LoVo (cell line): ENCODE data around the gene CCDC28B.
A peak's percentile ranks its signal among the peaks of the same experiment; 100 is the strongest.

Experiments
- DNase-seq: peaks from one replicate; pipeline ENCODE4 v3.0.0-alpha.2; 2016; ENCODE audit warnings: low spot score

The CCDC28B gene

GRCh38 chr1:32223683-32224082 is 23.3 kb downstream of the CCDC28B start:
- DNase-seq, result no peak

GRCh38 chr1:32224285-32224684 is 23.9 kb downstream of the CCDC28B start:
- DNase-seq, result no peak

- no peak for DNase-seq
Observed at GRCh38 chr1:32228771-32229170, 28.4 kb downstream of the CCDC28B start.

- DNase-seq, result no peak
Observed at GRCh38 chr1:32231843-32232432, 31.5 kb downstream of the CCDC28B start.

- DNase-seq, result no peak
Observed at GRCh38 chr1:32232558-32233304, 32.3 kb downstream of the CCDC28B start.

- no peak for DNase-seq
Observed at GRCh38 chr1:32234792-32235191, 34.4 kb downstream of the CCDC28B start.

GRCh38 chr1:32239337-32239736 is 38.9 kb downstream of the CCDC28B start:
- no peak for DNase-seq

GRCh38 chr1:32239790-32240139 is 39.4 kb downstream of the CCDC28B start:
- DNase-seq, result no peak

GRCh38 chr1:32240140-32240951 is 40.0 kb downstream of the CCDC28B start:
- peak; percentile 57 for DNase-seq

- DNase-seq, result no peak
Observed at GRCh38 chr1:32241001-32241763, 40.8 kb downstream of the CCDC28B start.

- no peak for DNase-seq
Observed at GRCh38 chr1:32242341-32242851, 42.0 kb downstream of the CCDC28B start.

- no peak for DNase-seq
Observed at GRCh38 chr1:32246888-32247273, 46.5 kb downstream of the CCDC28B start, which contains the start of gene FAM167B. Gene FAM167B, plus strand, starts transcription at chr1:32247222. Its CDS starts 200 bp downstream, at chr1:32247422.

- no peak for DNase-seq
Observed at GRCh38 chr1:32247452-32247851, 47.1 kb downstream of the CCDC28B start.

GRCh38 chr1:32247983-32248889 is 47.8 kb downstream of the CCDC28B start:
- peak; percentile 27 for DNase-seq

GRCh38 chr1:32249831-32250525 is 49.6 kb downstream of the CCDC28B start:
- no peak for DNase-seq

- no peak for DNase-seq
Observed at GRCh38 chr1:32250893-32251716, 50.7 kb downstream of the CCDC28B start, which contains the start of gene LCK. Gene LCK, plus strand, starts transcription at chr1:32251265. Its CDS starts 23,065 bp downstream, at chr1:32274330.
